GM23248 (cell line): ENCODE data around the gene COL11A2.

Source experiments
- EZH2 ChIP-seq: fragments of 200-600 bp; sonication (generic); IDR thresholded peaks from 2 replicates; pipeline ENCODE4 v1.6.1; 2018; ENCODE audit warnings: antibody characterized with exemption, mild to moderate bottlenecking; ENCODE audit not compliant: insufficient read depth, poor library complexity, severe bottlenecking
- EZH2phosphoT487 ChIP-seq: fragments of 200-600 bp; sonication (generic); IDR thresholded peaks from 2 replicates; pipeline ENCODE4 v1.6.1; 2018; ENCODE audit warnings: antibody characterized with exemption, moderate library complexity, mild to moderate bottlenecking, low read depth; ENCODE audit not compliant: insufficient read depth

- no peak for TF ChIP-seq EZH2
- no peak for TF ChIP-seq EZH2phosphoT487
Measured at GRCh38 chr6:33175436-33176069, 16.7 kb downstream of the COL11A2 start.
